GM23338 (cell line): Measurements from ENCODE around the gene METRNL. TPM values are rescaled to one million over a fixed set of nuclear protein-coding genes. Genes with fewer than 3 reads are reported as not detected.

Source experiments
- ATAC-seq: fragments of 200-7000 bp; cut with Tn5 transposase; 3 replicates; pipeline ENCODE4 v1.9.1; 2020
- DNase-seq: peaks from one replicate; pipeline ENCODE4 v3.0.0-alpha.2; 2015; ENCODE audit warnings: low spot score
- H2AFZ ChIP-seq: fragments of 200-600 bp; sonication (generic); 2 replicates; pipeline ENCODE4 v1.8.0; 2016; ENCODE audit warnings: antibody characterized with exemption, mild to moderate bottlenecking, moderate library complexity
- H3F3A ChIP-seq: fragments of 200-600 bp; sonication (generic); replicated peaks from 2 replicates; pipeline ENCODE4 v1.8.0; 2017; ENCODE audit warnings: antibody characterized with exemption, mixed run types, low read depth
- H3K27ac ChIP-seq: fragments of 200-600 bp; sonication (generic); 2 replicates; pipeline ENCODE4 v1.6.1; 2016; ENCODE audit warnings: low read depth
- H3K27me3 ChIP-seq: fragments of 200-600 bp; sonication (generic); 2 replicates; pipeline ENCODE4 v1.8.0; 2016; ENCODE audit warnings: mild to moderate bottlenecking, mixed run types, moderate library complexity; ENCODE audit not compliant: insufficient read depth
- H3K36me3 ChIP-seq: fragments of 200-600 bp; sonication (generic); 2 replicates; pipeline ENCODE4 v1.8.0; 2016; ENCODE audit warnings: mild to moderate bottlenecking; ENCODE audit not compliant: insufficient read depth
- H3K4me1 ChIP-seq: fragments of 200-600 bp; sonication (generic); 2 replicates; pipeline ENCODE4 v1.8.0; 2016; ENCODE audit warnings: mild to moderate bottlenecking, moderate library complexity; ENCODE audit not compliant: insufficient read depth
- H3K4me2 ChIP-seq: fragments of 200-600 bp; sonication (generic); 2 replicates; pipeline ENCODE4 v1.7.1; 2017; ENCODE audit warnings: mixed run types
- H3K4me3 ChIP-seq: fragments of 200-600 bp; sonication (generic); 2 replicates; pipeline ENCODE4 v1.6.1; 2016; ENCODE audit warnings: mixed run types
- H3K79me2 ChIP-seq: fragments of 200-600 bp; sonication (generic); replicated peaks from 2 replicates; pipeline ENCODE4 v1.8.0; 2017; ENCODE audit warnings: mild to moderate bottlenecking; ENCODE audit not compliant: insufficient read depth
- H3K9me2 ChIP-seq: fragments of 200-600 bp; sonication (generic); 2 replicates; pipeline ENCODE4 v1.8.0; 2017; ENCODE audit not compliant: insufficient read depth
- H4K20me1 ChIP-seq: fragments of 200-600 bp; sonication (generic); replicated peaks from 2 replicates; pipeline ENCODE4 v1.8.0; 2017; ENCODE audit warnings: mild to moderate bottlenecking; ENCODE audit not compliant: insufficient read depth
- H3K27ac Mint-ChIP-seq: 2 replicates; pipeline ENCODE4 v1.8.0; 2020; ENCODE audit warnings: inconsistent platforms, mild to moderate bottlenecking, moderate library complexity, mixed read lengths
- H3K27me3 Mint-ChIP-seq: 3 replicates; pipeline ENCODE4 v1.8.0; 2022; ENCODE audit warnings: low read depth, mild to moderate bottlenecking, moderate library complexity, mixed read lengths, inconsistent platforms; ENCODE audit not compliant: insufficient read depth, poor library complexity
- H3K36me3 Mint-ChIP-seq: 3 replicates; pipeline ENCODE4 v1.8.0; 2021; ENCODE audit warnings: low read depth, mild to moderate bottlenecking, inconsistent platforms, moderate library complexity, mixed read lengths
- H3K4me1 Mint-ChIP-seq: 3 replicates; pipeline ENCODE4 v1.8.0; 2020; ENCODE audit warnings: mild to moderate bottlenecking, inconsistent platforms, mixed read lengths
- H3K4me3 Mint-ChIP-seq: 3 replicates; pipeline ENCODE4 v1.8.0; 2021; ENCODE audit warnings: moderate library complexity, mild to moderate bottlenecking, inconsistent platforms, mixed read lengths
- H3K9me3 Mint-ChIP-seq: 3 replicates; pipeline ENCODE4 v1.8.0; 2020; ENCODE audit warnings: moderate library complexity, mild to moderate bottlenecking, inconsistent platforms, mixed read lengths
- CREB1 ChIP-seq: fragments of 250-450 bp; sonication (Bioruptor Pico); IDR thresholded peaks from 2 replicates; pipeline ENCODE4 v1.5.0; 2020; ENCODE audit warnings: low read depth, mild to moderate bottlenecking, moderate library complexity
- EZH2 ChIP-seq: fragments of 200-600 bp; sonication (generic); IDR thresholded peaks from one replicate; pipeline ENCODE4 v1.8.0; 2017; ENCODE audit warnings: antibody characterized with exemption, mild to moderate bottlenecking, low read depth; ENCODE audit not compliant: unreplicated experiment
- EZH2phosphoT487 ChIP-seq: fragments of 200-600 bp; sonication (generic); IDR thresholded peaks from one replicate; pipeline ENCODE4 v1.8.1; 2018; ENCODE audit warnings: antibody characterized with exemption; ENCODE audit not compliant: unreplicated experiment
- JUNB ChIP-seq: IDR thresholded peaks from one replicate; pipeline ENCODE4 v1.6.1; 2016; ENCODE audit warnings: antibody characterized with exemption; ENCODE audit not compliant: unreplicated experiment
- NANOG ChIP-seq: IDR thresholded peaks from 2 replicates; pipeline ENCODE4 v1.6.1; 2016; ENCODE audit warnings: antibody characterized with exemption, borderline replicate concordance
- POLR2AphosphoS5 ChIP-seq: IDR thresholded peaks from 2 replicates; pipeline ENCODE4 v1.6.1; 2016; ENCODE audit warnings: antibody characterized with exemption, low read depth
- STAT1 ChIP-seq: IDR thresholded peaks from one replicate; pipeline ENCODE4 v1.6.1; 2016; ENCODE audit warnings: antibody characterized with exemption; ENCODE audit not compliant: unreplicated experiment
- ZNF114 ChIP-seq: fragments of 250-450 bp; sonication (Bioruptor Pico); IDR thresholded peaks from 2 replicates; pipeline ENCODE4 v1.5.0; 2020; ENCODE audit warnings: mild to moderate bottlenecking, moderate library complexity
- polyA plus RNA-seq: library from polyadenylated mRNA; unstranded; fragments of >200 nt; fragmentation: Nextera tagmentation; extraction: Ambion mirVana; gene quantifications from 2 replicates; pipeline ENCODE4 v1.2.1, GENCODE V29; 2016
- total RNA-seq: library from RNA; depleted of rRNA; stranded (reverse); fragments of >200 nt; shearing (Covaris generic); gene quantifications from 2 replicates; pipeline ENCODE4 v1.2.3, GENCODE V29; 2014
- TF ChIP-seq, protein P1 (sequence below): fragments of 250-450 bp; sonication (Bioruptor Pico); IDR thresholded peaks from 2 replicates; pipeline ENCODE4 v1.5.0; 2020; ENCODE audit warnings: mild to moderate bottlenecking, moderate library complexity
- TF ChIP-seq, protein P2 (sequence below), 2 experiments: fragments of 200-600 bp in 1 of 2; sonication (generic) in 1 of 2; conservative IDR thresholded peaks; 2 replicates each; pipeline versions ENCODE4 v1.5.1 to v1.6.1; 2016 to 2017; ENCODE audit warnings: antibody characterized with exemption in 2 of 2, low read depth in 2 of 2, mild to moderate bottlenecking in 2 of 2, moderate library complexity in 1 of 2
- TF ChIP-seq, protein P3 (sequence below): IDR thresholded peaks from one replicate; pipeline ENCODE4 v1.6.1; 2018; ENCODE audit warnings: antibody characterized with exemption; ENCODE audit not compliant: unreplicated experiment

METRNL gene
- total and polyA plus RNA-seq, 2 experiments from 2014 or later = 12.2 to 20.2 TPM

DNA sequence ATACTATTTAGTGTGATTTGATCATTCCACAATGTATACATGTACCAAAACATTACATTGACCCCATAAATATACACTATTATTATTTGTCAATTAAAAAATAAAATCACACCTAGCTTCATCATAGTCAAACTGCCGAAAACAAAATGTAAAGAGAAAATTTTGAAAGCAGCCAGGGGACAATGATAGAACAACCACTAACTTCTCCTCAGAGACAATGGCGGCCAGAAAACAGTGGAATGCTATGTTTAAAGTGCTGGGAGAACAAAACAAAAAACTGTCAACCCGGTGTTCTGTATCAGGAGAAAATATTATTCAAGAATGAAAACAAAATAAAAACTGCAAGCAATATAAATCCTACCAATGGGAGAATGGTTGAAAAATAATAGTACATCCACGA lies 63.2 kb downstream of the METRNL start:
- H3K27ac ChIP-seq = no peak overlapping the region
- H3K36me3 ChIP-seq = no peaks in the 10 kb centered on the region; the same call in 1 of the 2 replicates
- H4K20me1 ChIP-seq = no peaks in the 10 kb centered on the region
- H2AFZ ChIP-seq = no peak overlapping the region
- H3K4me1 Mint-ChIP-seq = no peaks in the 10 kb centered on the region
- no peak overlapping the region for H3K27ac Mint-ChIP-seq
- no peaks in the 10 kb centered on the region for H3K79me2 ChIP-seq
- DNase-seq (no peak), ATAC-seq (no peak)
- H3K27me3 ChIP-seq = no peaks in the 10 kb centered on the region
- H3K9me3 Mint-ChIP-seq = peaks cover 22% of the 10 kb centered on the region
- no peaks in the 10 kb centered on the region for H3K36me3 Mint-ChIP-seq
- TF ChIP-seq, protein P1, sequence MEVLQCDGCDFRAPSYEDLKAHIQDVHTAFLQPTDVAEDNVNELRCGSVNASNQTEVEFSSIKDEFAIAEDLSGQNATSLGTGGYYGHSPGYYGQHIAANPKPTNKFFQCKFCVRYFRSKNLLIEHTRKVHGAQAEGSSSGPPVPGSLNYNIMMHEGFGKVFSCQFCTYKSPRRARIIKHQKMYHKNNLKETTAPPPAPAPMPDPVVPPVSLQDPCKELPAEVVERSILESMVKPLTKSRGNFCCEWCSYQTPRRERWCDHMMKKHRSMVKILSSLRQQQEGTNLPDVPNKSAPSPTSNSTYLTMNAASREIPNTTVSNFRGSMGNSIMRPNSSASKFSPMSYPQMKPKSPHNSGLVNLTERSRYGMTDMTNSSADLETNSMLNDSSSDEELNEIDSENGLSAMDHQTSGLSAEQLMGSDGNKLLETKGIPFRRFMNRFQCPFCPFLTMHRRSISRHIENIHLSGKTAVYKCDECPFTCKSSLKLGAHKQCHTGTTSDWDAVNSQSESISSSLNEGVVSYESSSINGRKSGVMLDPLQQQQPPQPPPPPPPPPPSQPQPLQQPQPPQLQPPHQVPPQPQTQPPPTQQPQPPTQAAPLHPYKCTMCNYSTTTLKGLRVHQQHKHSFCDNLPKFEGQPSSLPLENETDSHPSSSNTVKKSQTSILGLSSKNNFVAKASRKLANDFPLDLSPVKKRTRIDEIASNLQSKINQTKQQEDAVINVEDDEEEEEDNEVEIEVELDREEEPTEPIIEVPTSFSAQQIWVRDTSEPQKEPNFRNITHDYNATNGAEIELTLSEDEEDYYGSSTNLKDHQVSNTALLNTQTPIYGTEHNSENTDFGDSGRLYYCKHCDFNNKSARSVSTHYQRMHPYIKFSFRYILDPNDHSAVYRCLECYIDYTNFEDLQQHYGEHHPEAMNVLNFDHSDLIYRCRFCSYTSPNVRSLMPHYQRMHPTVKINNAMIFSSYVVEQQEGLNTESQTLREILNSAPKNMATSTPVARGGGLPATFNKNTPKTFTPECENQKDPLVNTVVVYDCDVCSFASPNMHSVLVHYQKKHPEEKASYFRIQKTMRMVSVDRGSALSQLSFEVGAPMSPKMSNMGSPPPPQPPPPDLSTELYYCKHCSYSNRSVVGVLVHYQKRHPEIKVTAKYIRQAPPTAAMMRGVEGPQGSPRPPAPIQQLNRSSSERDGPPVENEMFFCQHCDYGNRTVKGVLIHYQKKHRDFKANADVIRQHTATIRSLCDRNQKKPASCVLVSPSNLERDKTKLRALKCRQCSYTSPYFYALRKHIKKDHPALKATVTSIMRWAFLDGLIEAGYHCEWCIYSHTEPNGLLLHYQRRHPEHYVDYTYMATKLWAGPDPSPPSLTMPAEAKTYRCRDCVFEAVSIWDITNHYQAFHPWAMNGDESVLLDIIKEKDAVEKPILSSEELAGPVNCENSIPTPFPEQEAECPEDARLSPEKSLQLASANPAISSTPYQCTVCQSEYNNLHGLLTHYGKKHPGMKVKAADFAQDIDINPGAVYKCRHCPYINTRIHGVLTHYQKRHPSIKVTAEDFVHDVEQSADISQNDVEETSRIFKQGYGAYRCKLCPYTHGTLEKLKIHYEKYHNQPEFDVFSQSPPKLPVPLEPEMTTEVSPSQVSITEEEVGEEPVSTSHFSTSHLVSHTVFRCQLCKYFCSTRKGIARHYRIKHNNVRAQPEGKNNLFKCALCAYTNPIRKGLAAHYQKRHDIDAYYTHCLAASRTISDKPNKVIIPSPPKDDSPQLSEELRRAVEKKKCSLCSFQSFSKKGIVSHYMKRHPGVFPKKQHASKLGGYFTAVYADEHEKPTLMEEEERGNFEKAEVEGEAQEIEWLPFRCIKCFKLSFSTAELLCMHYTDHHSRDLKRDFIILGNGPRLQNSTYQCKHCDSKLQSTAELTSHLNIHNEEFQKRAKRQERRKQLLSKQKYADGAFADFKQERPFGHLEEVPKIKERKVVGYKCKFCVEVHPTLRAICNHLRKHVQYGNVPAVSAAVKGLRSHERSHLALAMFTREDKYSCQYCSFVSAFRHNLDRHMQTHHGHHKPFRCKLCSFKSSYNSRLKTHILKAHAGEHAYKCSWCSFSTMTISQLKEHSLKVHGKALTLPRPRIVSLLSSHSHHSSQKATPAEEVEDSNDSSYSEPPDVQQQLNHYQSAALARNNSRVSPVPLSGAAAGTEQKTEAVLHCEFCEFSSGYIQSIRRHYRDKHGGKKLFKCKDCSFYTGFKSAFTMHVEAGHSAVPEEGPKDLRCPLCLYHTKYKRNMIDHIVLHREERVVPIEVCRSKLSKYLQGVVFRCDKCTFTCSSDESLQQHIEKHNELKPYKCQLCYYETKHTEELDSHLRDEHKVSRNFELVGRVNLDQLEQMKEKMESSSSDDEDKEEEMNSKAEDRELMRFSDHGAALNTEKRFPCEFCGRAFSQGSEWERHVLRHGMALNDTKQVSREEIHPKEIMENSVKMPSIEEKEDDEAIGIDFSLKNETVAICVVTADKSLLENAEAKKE (CRISPR knock-in tag) = no peak
- TF ChIP-seq ZNF114 (no peak), EZH2 (no peak), EZH2phosphoT487 (no peak), CREB1 (no peak), POLR2AphosphoS5 (no peak), NANOG (no peak), JUNB (no peak), STAT1 (no peak)
- TF ChIP-seq, protein P2, sequence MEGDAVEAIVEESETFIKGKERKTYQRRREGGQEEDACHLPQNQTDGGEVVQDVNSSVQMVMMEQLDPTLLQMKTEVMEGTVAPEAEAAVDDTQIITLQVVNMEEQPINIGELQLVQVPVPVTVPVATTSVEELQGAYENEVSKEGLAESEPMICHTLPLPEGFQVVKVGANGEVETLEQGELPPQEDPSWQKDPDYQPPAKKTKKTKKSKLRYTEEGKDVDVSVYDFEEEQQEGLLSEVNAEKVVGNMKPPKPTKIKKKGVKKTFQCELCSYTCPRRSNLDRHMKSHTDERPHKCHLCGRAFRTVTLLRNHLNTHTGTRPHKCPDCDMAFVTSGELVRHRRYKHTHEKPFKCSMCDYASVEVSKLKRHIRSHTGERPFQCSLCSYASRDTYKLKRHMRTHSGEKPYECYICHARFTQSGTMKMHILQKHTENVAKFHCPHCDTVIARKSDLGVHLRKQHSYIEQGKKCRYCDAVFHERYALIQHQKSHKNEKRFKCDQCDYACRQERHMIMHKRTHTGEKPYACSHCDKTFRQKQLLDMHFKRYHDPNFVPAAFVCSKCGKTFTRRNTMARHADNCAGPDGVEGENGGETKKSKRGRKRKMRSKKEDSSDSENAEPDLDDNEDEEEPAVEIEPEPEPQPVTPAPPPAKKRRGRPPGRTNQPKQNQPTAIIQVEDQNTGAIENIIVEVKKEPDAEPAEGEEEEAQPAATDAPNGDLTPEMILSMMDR (conservative IDR thresholded peaks at IDR 0.05; ENCODE audit: low read depth in 2 of 2) = no peak
- TF ChIP-seq, protein P3, sequence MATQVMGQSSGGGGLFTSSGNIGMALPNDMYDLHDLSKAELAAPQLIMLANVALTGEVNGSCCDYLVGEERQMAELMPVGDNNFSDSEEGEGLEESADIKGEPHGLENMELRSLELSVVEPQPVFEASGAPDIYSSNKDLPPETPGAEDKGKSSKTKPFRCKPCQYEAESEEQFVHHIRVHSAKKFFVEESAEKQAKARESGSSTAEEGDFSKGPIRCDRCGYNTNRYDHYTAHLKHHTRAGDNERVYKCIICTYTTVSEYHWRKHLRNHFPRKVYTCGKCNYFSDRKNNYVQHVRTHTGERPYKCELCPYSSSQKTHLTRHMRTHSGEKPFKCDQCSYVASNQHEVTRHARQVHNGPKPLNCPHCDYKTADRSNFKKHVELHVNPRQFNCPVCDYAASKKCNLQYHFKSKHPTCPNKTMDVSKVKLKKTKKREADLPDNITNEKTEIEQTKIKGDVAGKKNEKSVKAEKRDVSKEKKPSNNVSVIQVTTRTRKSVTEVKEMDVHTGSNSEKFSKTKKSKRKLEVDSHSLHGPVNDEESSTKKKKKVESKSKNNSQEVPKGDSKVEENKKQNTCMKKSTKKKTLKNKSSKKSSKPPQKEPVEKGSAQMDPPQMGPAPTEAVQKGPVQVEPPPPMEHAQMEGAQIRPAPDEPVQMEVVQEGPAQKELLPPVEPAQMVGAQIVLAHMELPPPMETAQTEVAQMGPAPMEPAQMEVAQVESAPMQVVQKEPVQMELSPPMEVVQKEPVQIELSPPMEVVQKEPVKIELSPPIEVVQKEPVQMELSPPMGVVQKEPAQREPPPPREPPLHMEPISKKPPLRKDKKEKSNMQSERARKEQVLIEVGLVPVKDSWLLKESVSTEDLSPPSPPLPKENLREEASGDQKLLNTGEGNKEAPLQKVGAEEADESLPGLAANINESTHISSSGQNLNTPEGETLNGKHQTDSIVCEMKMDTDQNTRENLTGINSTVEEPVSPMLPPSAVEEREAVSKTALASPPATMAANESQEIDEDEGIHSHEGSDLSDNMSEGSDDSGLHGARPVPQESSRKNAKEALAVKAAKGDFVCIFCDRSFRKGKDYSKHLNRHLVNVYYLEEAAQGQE = no peak
- H3K4me3 ChIP-seq = no peak overlapping the region
- no peaks in the 10 kb centered on the region for H3F3A ChIP-seq
- no peak overlapping the region for H3K4me2 ChIP-seq
- peaks cover 6% of the 10 kb centered on the region for H3K27me3 Mint-ChIP-seq
- no peak overlapping the region for H3K4me3 Mint-ChIP-seq
- H3K4me1 ChIP-seq = no peaks in the 10 kb centered on the region
- no peaks in the 10 kb centered on the region for H3K9me2 ChIP-seq
